Motor neuron (in vitro differentiated cells): ENCODE results near the gene PDCD7. TPM values are rescaled to one million over a fixed set of nuclear protein-coding genes. Genes with fewer than 3 reads are reported as not detected.
"Not testable (repeated sequence)": the region's sequence is repeated elsewhere in the genome, so short reads cannot be mapped to it uniquely, and the experiment has no call there.

Source experiments
- ATAC-seq, 8 experiments: fragments of 200-7000 bp; cut with Tn5 transposase; replicated peaks in 6 of 8; 2 replicates each; pipeline ENCODE4 v1.8.0; 2021; ENCODE audit warnings: mild to moderate bottlenecking in 8 of 8, moderate library complexity in 8 of 8
- H3K27ac ChIP-seq, 2 donors: fragments of 250-450 bp; sonication (Bioruptor Pico); 2 replicates each; pipeline ENCODE4 v1.9.0; 2021; ENCODE audit warnings: antibody characterized with exemption in 2 of 2, mild to moderate bottlenecking in 2 of 2, moderate library complexity in 1 of 2
- H3K4me1 ChIP-seq, 2 donors: fragments of 250-450 bp; sonication (Bioruptor Pico); replicated peaks in 1 of 2; 2 replicates each; pipeline ENCODE4 v1.6.1; 2021; ENCODE audit warnings: antibody characterized with exemption in 2 of 2, mild to moderate bottlenecking in 2 of 2, moderate library complexity in 1 of 2
- H3K4me3 ChIP-seq, 5 donors: fragments of 250-450 bp; sonication (Bioruptor Pico); 2 replicates each; pipeline ENCODE4 v1.9.0; 2021; ENCODE audit warnings: antibody characterized with exemption in 5 of 5, mild to moderate bottlenecking in 5 of 5, moderate library complexity in 4 of 5
- WGBS, 10 experiments: fragments of 450-650 bp; shearing (Covaris generic); methylation state at CpG; one replicate each; pipeline ENCODE4 v1.0.0; 2022; 5-methylcytosine and 5-hydroxymethylcytosine counted together
- in situ Hi-C, 9 experiments: fragments of 400-800 bp; cut with MboI; loops; one replicate each; pipeline ENCODE4 v1.15.0; 2021; ENCODE audit warnings: low sequenced_read_pairs in 9 of 9, low pct_unique_long_range_greater_than_20kb in 2 of 9; ENCODE audit not compliant: unreplicated experiment in 9 of 9
- total RNA-seq, 8 experiments: library from RNA; unstranded; fragments of 300-600 nt; gene quantifications; 2 replicates each; pipeline versions ENCODE4 v1.2.3 to v1.2.4, GENCODE V29; 2022

The PDCD7 gene
- total RNA-seq, 8 experiments from 2014 or later, result 13.4 to 20.9 (median 17.5) TPM

- in situ Hi-C loops, H3K4me3 ChIP-seq, ATAC-seq, H3K4me1 ChIP-seq, H3K27ac ChIP-seq: not testable (repeated sequence)
- WGBS, 10 experiments, result 41 to 95% (median 87%) methylated on average over 2 to 9 of the region's 12 CpGs; no CpG with 5 or more reads in 4 of the 10 experiments
Measured at GRCh38 chr15:65075607-65076395, 57.8 kb downstream of the PDCD7 start.

- 80% methylated on average over 2 of the region's 22 CpGs; no CpG with 5 or more reads in 9 of the 10 experiments for WGBS, 10 experiments
- H3K4me1 ChIP-seq, ATAC-seq, in situ Hi-C loops, H3K27ac ChIP-seq, H3K4me3 ChIP-seq: not testable (repeated sequence)
Measured at GRCh38 chr15:65074946-65075345, 58.7 kb downstream of the PDCD7 start.

- no peak for ATAC-seq
- WGBS, 10 experiments, result 80 to 94% (median 81%) methylated on average over 1 to 3 of the region's 3 CpGs; no CpG with 5 or more reads in 5 of the 10 experiments
- no peaks in the 10 kb centered on the region for H3K4me1 ChIP-seq
Measured at GRCh38 chr15:65072617-65073016, 61.0 kb downstream of the PDCD7 start.

GRCh38 chr15:65072027-65072426, 61.6 kb downstream of the PDCD7 start:
- Histone ChIP-seq H3K4me1 (no peaks in the 10 kb centered on the region), H3K27ac (no peak overlapping the region), H3K4me3 (no peak overlapping the region)
- no CpG with 5 or more reads among the region's 1 CpG for WGBS, 10 experiments
- no peak for ATAC-seq
- in situ Hi-C loops, result no loop called here

More at GRCh38 chr15:65072617-65073016, 61.0 kb downstream of the PDCD7 start:
- Histone ChIP-seq H3K27ac (no peak overlapping the region), H3K4me3 (no peak overlapping the region)
- in situ Hi-C loops, result no loop called here

GRCh38 chr15:65071381-65071811, 62.2 kb downstream of the PDCD7 start:
- no peaks in the 10 kb centered on the region for H3K4me1 ChIP-seq
- no peak overlapping the region for H3K4me3 ChIP-seq
- peak in 2 of 8 experiments; percentile 18 to 26 for ATAC-seq
- WGBS, 10 experiments, result 17 to 50% (median 33%) methylated on average over 1 of the region's 5 CpGs; no CpG with 5 or more reads in 7 of the 10 experiments
- in situ Hi-C loops, result no loop called here
- H3K27ac ChIP-seq, result no peak overlapping the region

- no peak for ATAC-seq
- in situ Hi-C loops, result no loop called here
- no peak overlapping the region for H3K27ac ChIP-seq
- 40 to 100% (median 72%) methylated on average over 1 to 5 of the region's 5 CpGs; no CpG with 5 or more reads in 2 of the 10 experiments for WGBS, 10 experiments
- H3K4me3 ChIP-seq, result no peak overlapping the region
- no peaks in the 10 kb centered on the region for H3K4me1 ChIP-seq
Measured at GRCh38 chr15:65069779-65070546, 63.6 kb downstream of the PDCD7 start.

- Histone ChIP-seq H3K4me3 (no peak overlapping the region), H3K27ac (no peak overlapping the region), H3K4me1 (no peaks in the 10 kb centered on the region)
- in situ Hi-C loops, result no loop called here
- WGBS, 10 experiments, result no CpG with 5 or more reads among the region's 1 CpG
- peak in 2 of 8 experiments; percentile 66 to 78 for ATAC-seq
Measured at GRCh38 chr15:65069179-65069578, 64.4 kb downstream of the PDCD7 start.

GRCh38 chr15:65068403-65068788, 65.2 kb downstream of the PDCD7 start:
- in situ Hi-C loops, result no loop called here
- ATAC-seq, result no peak
- Histone ChIP-seq H3K27ac (no peak overlapping the region), H3K4me3 (no peak overlapping the region), H3K4me1 (no peaks in the 10 kb centered on the region)
- WGBS, 10 experiments, result 17 to 100% (median 90%) methylated on average over 1 to 2 of the region's 3 CpGs; no CpG with 5 or more reads in 7 of the 10 experiments

- peak in 5 of 8 experiments; percentile 20 to 70 (median 41) for ATAC-seq
- 10 to 28% (median 23%) methylated on average over 2 to 11 of the region's 66 CpGs; no CpG with 5 or more reads in 7 of the 10 experiments for WGBS, 10 experiments
- Histone ChIP-seq H3K27ac (no peak within 1 kb of the TSS), H3K4me3 (no peak within 1 kb of the TSS), H3K4me1 (no peaks in the 10 kb centered on the region)
- in situ Hi-C loops, result no loop called here
Measured at GRCh38 chr15:65067645-65068402, 65.8 kb downstream of the PDCD7 start, which contains the start of gene RASL12. Gene RASL12, minus strand, starts transcription at chr15:65067991. Its CDS starts 156 bp downstream, at chr15:65067835.

Other genes starting within 250 kb of the PDCD7 start
- gene ANKDD1A, start 221.9 kb downstream of the PDCD7 start, total RNA-seq, result 1 to 10 TPM; 1.0 to 7.7 (median 3.4) TPM
- 10 to 100 TPM; 50.6 to 75.7 (median 64.4) TPM for gene SPG21, start 143.9 kb downstream of the PDCD7 start, total RNA-seq
- 10 to 100 TPM in 4 of 8 experiments, 1 to 10 TPM in 4; 7.9 to 23.5 (median 10.4) TPM for gene MTFMT, start 104.2 kb downstream of the PDCD7 start, total RNA-seq
- gene SLC51B, start 88.4 kb downstream of the PDCD7 start, total RNA-seq, result 1 to 10 TPM in 3 of 8 experiments, under 1 TPM in 2, not detected in 3; 0.27 to 3.1 (median 1.3) TPM
- gene RASL12, start 65.8 kb downstream of the PDCD7 start, total RNA-seq, result under 1 TPM in 5 of 8 experiments, not detected in 3; 0.05 to 0.73 (median 0.15) TPM
- under 1 TPM in 5 of 8 experiments, not detected in 3; 0.10 to 0.28 (median 0.18) TPM for gene KBTBD13, start 57.1 kb downstream of the PDCD7 start, total RNA-seq
- 1 to 10 TPM; 1.5 to 5.6 (median 3.9) TPM for gene UBAP1L, start 18.6 kb downstream of the PDCD7 start, total RNA-seq
- gene CLPX, start 51.5 kb upstream of the PDCD7 start, total RNA-seq, result 10 to 100 TPM; 25.5 to 76.3 (median 31.0) TPM
- gene CILP, start 77.7 kb upstream of the PDCD7 start, total RNA-seq, result 10 to 100 TPM in 1 of 8 experiments, 1 to 10 TPM in 1, under 1 TPM in 6; 0.16 to 15.0 (median 0.39) TPM
- gene PARP16, start 153.1 kb upstream of the PDCD7 start, total RNA-seq, result 10 to 100 TPM in 3 of 8 experiments, 1 to 10 TPM in 5; 2.7 to 15.3 (median 6.7) TPM
- gene RNU5A-1, start 162.2 kb upstream of the PDCD7 start, total RNA-seq, result under 1 TPM; under 0.01 TPM
- gene RNU5B-1, start 170.9 kb upstream of the PDCD7 start, total RNA-seq, result under 1 TPM; under 0.01 TPM
- 100 to 1,000 TPM in 1 of 8 experiments, 10 to 100 TPM in 3, 1 to 10 TPM in 2, under 1 TPM in 2; 0.15 to 189 (median 10.9) TPM for gene IGDCC3, start 244.2 kb upstream of the PDCD7 start, total RNA-seq